ENCODE measurements around the gene TCEA3. TPM values are rescaled to one million over a fixed set of nuclear protein-coding genes. Genes with fewer than 3 reads are reported as not detected.

Gene TCEA3
- polyA plus RNA-seq, 1 experiment = 21.0 TPM

- peaks cover 3% of the 10 kb centered on the region for H3K36me3 ChIP-seq (ENCODE audit: control insufficient read depth, insufficient read depth, low read length)
- H3K27me3 ChIP-seq (ENCODE audit: control insufficient read depth, insufficient read depth, low read length) = no peaks in the 10 kb centered on the region
- no peak for DNase-seq (ENCODE audit: low read depth)
- CTCF ChIA-PET = interaction anchor here (0.7 to 3.6 kb wide), 8 partner anchors 10 to 445 kb away, joined by 3 to 23 read pairs (median 6); no protein-coding TSS in a partner anchor
- TF ChIP-seq CTCF (IDR thresholded peaks at IDR 0.05; ENCODE audit: insufficient read depth, low read depth, low read length) = peak; percentile 35; the same call in 1 of the 2 replicates
- POLR2A ChIA-PET = no interaction called here
- no peak overlapping the region for H3K4me3 ChIP-seq (ENCODE audit: low read depth, low read length)
Measured at GRCh38 chr1:23421753-23422240, 2.8 kb downstream of the TCEA3 start.

- Histone ChIP-seq H3K4me3 (ENCODE audit: low read depth, low read length) (no peak overlapping the region), H3K36me3 (ENCODE audit: control insufficient read depth, insufficient read depth, low read length) (peaks cover 3% of the 10 kb centered on the region), H3K27me3 (ENCODE audit: control insufficient read depth, insufficient read depth, low read length) (no peaks in the 10 kb centered on the region)
- TF ChIP-seq CTCF (IDR thresholded peaks at IDR 0.05; ENCODE audit: insufficient read depth, low read depth, low read length) = no peak
- no peak for DNase-seq (ENCODE audit: low read depth)
- CTCF ChIA-PET = interaction anchor here (1.2 to 3.6 kb wide), 6 partner anchors 9 to 118 kb away, joined by 4 to 23 read pairs (median 6); no protein-coding TSS in a partner anchor
- POLR2A ChIA-PET = no interaction called here
Measured at GRCh38 chr1:23421343-23421742, 3.2 kb downstream of the TCEA3 start.

GRCh38 chr1:23420778-23421177 lies 3.8 kb downstream of the TCEA3 start:
- Histone ChIP-seq H3K36me3 (ENCODE audit: control insufficient read depth, insufficient read depth, low read length) (peaks cover 3% of the 10 kb centered on the region), H3K4me3 (ENCODE audit: low read depth, low read length) (no peak overlapping the region), H3K27me3 (ENCODE audit: control insufficient read depth, insufficient read depth, low read length) (no peaks in the 10 kb centered on the region)
- POLR2A ChIA-PET = no interaction called here
- no peak for TF ChIP-seq CTCF (IDR thresholded peaks at IDR 0.05; ENCODE audit: insufficient read depth, low read depth, low read length)
- CTCF ChIA-PET = interaction anchor here (1.7 to 3.6 kb wide), 4 partner anchors 9 to 119 kb away, joined by 6 to 23 read pairs (median 8); no protein-coding TSS in a partner anchor
- no peak for DNase-seq (ENCODE audit: low read depth)

GRCh38 chr1:23419180-23419579 lies 5.4 kb downstream of the TCEA3 start:
- ChIA-PET CTCF (interaction anchor here (0.6 kb wide), 1 partner anchor 67 kb away, joined by 4 read pairs; no protein-coding TSS in a partner anchor), POLR2A (no interaction called here)
- DNase-seq (ENCODE audit: low read depth) = no peak
- H3K27me3 ChIP-seq (ENCODE audit: control insufficient read depth, insufficient read depth, low read length) = no peaks in the 10 kb centered on the region
- no peak for TF ChIP-seq CTCF (IDR thresholded peaks at IDR 0.05; ENCODE audit: insufficient read depth, low read depth, low read length)
- no peak overlapping the region for H3K4me3 ChIP-seq (ENCODE audit: low read depth, low read length)
- peaks cover 8% of the 10 kb centered on the region for H3K36me3 ChIP-seq (ENCODE audit: control insufficient read depth, insufficient read depth, low read length)

GRCh38 chr1:23417570-23417969 lies 7.0 kb downstream of the TCEA3 start:
- DNase-seq (ENCODE audit: low read depth) = no peak

More at GRCh38 chr1:23417570-23417969, 7.0 kb downstream of the TCEA3 start:
- POLR2A ChIA-PET = no interaction called here
- CTCF ChIA-PET = interaction anchor here (1.2 kb wide), 1 partner anchor 13 kb away, joined by 5 read pairs; no protein-coding TSS in a partner anchor
- H3K36me3 ChIP-seq (ENCODE audit: control insufficient read depth, insufficient read depth, low read length) = peaks cover 8% of the 10 kb centered on the region
- H3K4me3 ChIP-seq (ENCODE audit: low read depth, low read length) = no peak overlapping the region
- no peak for TF ChIP-seq CTCF (IDR thresholded peaks at IDR 0.05; ENCODE audit: insufficient read depth, low read depth, low read length)
- H3K27me3 ChIP-seq (ENCODE audit: control insufficient read depth, insufficient read depth, low read length) = no peaks in the 10 kb centered on the region

Measured in BJ (cell line).